SK-N-SH (cell line): Measurements from ENCODE around the gene ANKRD13B. TPM values are rescaled to one million over a fixed set of nuclear protein-coding genes. Genes with fewer than 3 reads are reported as not detected.

Experiments used
- CTCF ChIA-PET: fragments of 300-600, 350-600 bp; formaldehyde crosslinking; extraction: SDS; loops from one replicate; lab custom pipeline; 2021; lab: Yijun Ruan, JAX
- POLR2A ChIA-PET: fragments of 350-600 bp; sonication (Branson Sonifier 250); formaldehyde crosslinking; extraction: SDS; loops from one replicate; lab custom pipeline; 2020; ENCODE audit warnings: antibody characterized with exemption, inconsistent platforms; lab: Yijun Ruan, JAX
- DNase-seq: peaks from one replicate; pipeline ENCODE4 v3.0.0; 2012
- H2AFZ ChIP-seq: fragments of 200-600 bp; sonication (generic); 2 replicates; pipeline ENCODE4 v1.8.1; 2016; ENCODE audit warnings: antibody characterized with exemption, mild to moderate bottlenecking, low read depth
- H3F3A ChIP-seq: fragments of 200-600 bp; sonication (generic); replicated peaks from 2 replicates; pipeline ENCODE3; 2016; ENCODE audit warnings: antibody characterized with exemption, mild to moderate bottlenecking; ENCODE audit not compliant: insufficient read depth
- H3K27ac ChIP-seq, 2 experiments: fragments of 200-500 bp in 1 of 2; fragments of 200-600 bp in 1 of 2; sonication (Bioruptor generic) in 1 of 2; sonication (generic), shearing (Covaris generic) in 1 of 2; 2 replicates each; pipeline versions ENCODE4 v1.5.1 to v1.6.1; 2014 to 2016; ENCODE audit warnings: low read depth in 2 of 2, inconsistent platforms in 1 of 2, low read length in 1 of 2, mild to moderate bottlenecking in 1 of 2, mixed read lengths in 1 of 2
- H3K27me3 ChIP-seq: fragments of 200-600 bp; sonication (generic), shearing (Covaris generic); 2 replicates; pipeline ENCODE4 v1.6.1; 2016; ENCODE audit warnings: mixed run types; ENCODE audit not compliant: insufficient read depth
- H3K36me3 ChIP-seq, 2 experiments: fragments of 200-500 bp in 1 of 2; fragments of 200-600 bp in 1 of 2; sonication (Bioruptor generic) in 1 of 2; sonication (generic) in 1 of 2; replicated peaks in 1 of 2; 2 replicates each; pipeline versions ENCODE3 to v1.5.1; 2014 to 2016; ENCODE audit warnings: low read length in 1 of 2, mild to moderate bottlenecking in 1 of 2; ENCODE audit not compliant: insufficient read depth in 2 of 2, control insufficient read depth in 1 of 2
- H3K4me1 ChIP-seq, 2 experiments: fragments of 200-500 bp in 1 of 2; fragments of 200-600 bp in 1 of 2; sonication (Bioruptor generic) in 1 of 2; sonication (generic), shearing (Covaris generic) in 1 of 2; 2 replicates each; pipeline versions ENCODE4 v1.5.1 to v1.6.1; 2014 to 2016; ENCODE audit warnings: low read depth in 1 of 2, low read length in 1 of 2, mixed run types in 1 of 2; ENCODE audit not compliant: insufficient read depth in 2 of 2, control insufficient read depth in 1 of 2
- H3K4me2 ChIP-seq: fragments of 200-600 bp; sonication (generic), shearing (Covaris generic); 2 replicates; pipeline ENCODE4 v1.6.1; 2017; ENCODE audit warnings: mixed run types
- H3K4me3 ChIP-seq, 2 experiments: fragments of 200-500 bp in 1 of 2; fragments of 200-600 bp in 1 of 2; sonication (Bioruptor generic) in 1 of 2; sonication (generic), shearing (Covaris generic) in 1 of 2; 2 replicates each; pipeline versions ENCODE4 v1.5.1 to v1.8.1; 2014 to 2016; ENCODE audit warnings: low read depth in 2 of 2, inconsistent platforms in 1 of 2, low read length in 1 of 2, mild to moderate bottlenecking in 1 of 2, mixed read lengths in 1 of 2, moderate library complexity in 1 of 2
- H3K79me2 ChIP-seq: fragments of 200-600 bp; sonication (generic); 2 replicates; pipeline ENCODE4 v1.8.1; 2017; ENCODE audit warnings: mild to moderate bottlenecking; ENCODE audit not compliant: insufficient read depth
- H3K9ac ChIP-seq: fragments of 200-600 bp; sonication (generic); 2 replicates; pipeline ENCODE4 v1.6.1; 2017; ENCODE audit warnings: mixed run types
- H3K9me2 ChIP-seq: fragments of 200-600 bp; sonication (generic); 2 replicates; pipeline ENCODE4 v1.6.1; 2017; ENCODE audit warnings: mixed run types
- H3K9me3 ChIP-seq: fragments of 200-600 bp; sonication (generic); 2 replicates; pipeline ENCODE4 v1.6.1; 2017; ENCODE audit warnings: mixed run types, mild to moderate bottlenecking, moderate library complexity
- H4K20me1 ChIP-seq: fragments of 200-600 bp; sonication (generic); 2 replicates; pipeline ENCODE4 v1.6.1; 2017; ENCODE audit warnings: mild to moderate bottlenecking, mixed run types; ENCODE audit not compliant: insufficient read depth
- CHD2 ChIP-seq: fragments of 150-350 bp; IDR thresholded peaks from 2 replicates; pipeline ENCODE4 v1.6.1; 2018; ENCODE audit warnings: low read length; ENCODE audit not compliant: partially characterized antibody
- ELF1 ChIP-seq: IDR thresholded peaks from 2 replicates; pipeline ENCODE4 v1.4.0; 2012
- EP300 ChIP-seq, 2 experiments: IDR thresholded peaks; 2 replicates each; pipeline versions ENCODE4 v1.4.0 to v1.6.1; 2012; ENCODE audit warnings: borderline replicate concordance in 1 of 2, low read depth in 1 of 2, low read length in 1 of 2
- FOSL2 ChIP-seq: IDR thresholded peaks from 2 replicates; pipeline ENCODE4 v1.4.0; 2012; ENCODE audit warnings: low read depth, mild to moderate bottlenecking, moderate library complexity, borderline replicate concordance
- FOXJ3 ChIP-seq: sonication (generic); formaldehyde crosslinking; IDR thresholded peaks from 2 replicates; pipeline ENCODE4 v1.5.1; 2020; ENCODE audit warnings: mild to moderate bottlenecking, missing genetic modification reagents
- GABPA ChIP-seq: IDR thresholded peaks from 2 replicates; pipeline ENCODE4 v1.4.0; 2012; ENCODE audit warnings: low read depth, mild to moderate bottlenecking
- GATA2 ChIP-seq: sonication (generic); formaldehyde crosslinking; IDR thresholded peaks from 2 replicates; pipeline ENCODE4 v1.5.0; 2020; ENCODE audit warnings: mild to moderate bottlenecking, missing genetic modification reagents
- IRF3 ChIP-seq: fragments of 150-350 bp; IDR thresholded peaks from 2 replicates; pipeline ENCODE4 v1.6.1; 2016; ENCODE audit warnings: mild to moderate bottlenecking, low read depth, low read length
- NFIC ChIP-seq: IDR thresholded peaks from 2 replicates; pipeline ENCODE4 v1.4.0; 2012; ENCODE audit warnings: borderline replicate concordance
- RAD21 ChIP-seq: IDR thresholded peaks from 2 replicates; pipeline ENCODE4 v1.6.1; 2012; ENCODE audit warnings: mild to moderate bottlenecking, low read length
- REST ChIP-seq: IDR thresholded peaks from 2 replicates; pipeline ENCODE4 v1.6.1; 2012; ENCODE audit warnings: mild to moderate bottlenecking, low read depth, low read length, moderate library complexity
- RXRA ChIP-seq: IDR thresholded peaks from 2 replicates; pipeline ENCODE4 v1.4.0; 2012; ENCODE audit warnings: low read depth, mild to moderate bottlenecking, borderline replicate concordance
- SMC3 ChIP-seq: IDR thresholded peaks from 2 replicates; pipeline ENCODE4 v1.6.1; 2012; ENCODE audit warnings: low read depth, low read length, improper control_type of control experiment
- TCF12 ChIP-seq: IDR thresholded peaks from 2 replicates; pipeline ENCODE4 v1.4.0; 2012
- TEAD4 ChIP-seq: IDR thresholded peaks from 2 replicates; pipeline ENCODE4 v1.4.0; 2012; ENCODE audit warnings: mild to moderate bottlenecking, borderline replicate concordance; ENCODE audit not compliant: insufficient read depth
- USF1 ChIP-seq: IDR thresholded peaks from 2 replicates; pipeline ENCODE4 v1.4.0; 2012; ENCODE audit warnings: low read depth, borderline replicate concordance
- USF2 ChIP-seq: fragments of 150-350 bp; IDR thresholded peaks from 2 replicates; pipeline ENCODE4 v1.6.1; 2017; ENCODE audit warnings: antibody characterized with exemption, low read length, low read depth, borderline replicate concordance
- WGBS: methylation state at CpG from one replicate; pipeline ENCODE4 v1.1.6; 2017; ENCODE audit warnings: low lambda C conversion rate; 5-methylcytosine and 5-hydroxymethylcytosine counted together
- polyA plus RNA-seq, 3 experiments: library from polyadenylated mRNA; depleted of rRNA; stranded (reverse); fragments of >200 nt; gene quantifications; 2 replicates each; pipeline ENCODE4 v1.2.3, GENCODE V29; 2012

Gene ANKRD13B
- polyA plus RNA-seq, 1 of the 3 experiments (the other 2 are of a cell fraction) = 16.1 TPM

- no peak overlapping the region for H3K9ac ChIP-seq
- H3K36me3 ChIP-seq = peaks cover 45 to 55% of the 10 kb centered on the region in 2 experiments
- H3K4me3 ChIP-seq = no peak overlapping the region
- H2AFZ ChIP-seq = no peak overlapping the region
- H3K4me2 ChIP-seq = no peak overlapping the region
- CTCF ChIA-PET = interaction anchor here (0.6 to 3.1 kb wide), 3 partner anchors 9 to 176 kb away, joined by 3 to 14 read pairs (median 4); no protein-coding TSS in a partner anchor
- WGBS = 100% methylated on average over 1 of the region's 1 CpG
- no peaks in the 10 kb centered on the region for H3K9me3 ChIP-seq
- no peak overlapping the region for H3K27ac ChIP-seq
- H3K79me2 ChIP-seq = no peaks in the 10 kb centered on the region
- no peaks in the 10 kb centered on the region for H3K9me2 ChIP-seq
- DNase-seq = no peak
- TF ChIP-seq FOXJ3 (no peak), CHD2 (no peak), RAD21 (no peak), RXRA (no peak)
- TF ChIP-seq, all 33 proteins: peak for 0
- H3K4me1 ChIP-seq = peaks cover 4 to 7% of the 10 kb centered on the region in 2 experiments; a peak in 3 of 4 replicates
- H3K27me3 ChIP-seq = no peaks in the 10 kb centered on the region
- POLR2A ChIA-PET = no interaction called here
- no peaks in the 10 kb centered on the region for H4K20me1 ChIP-seq
- H3F3A ChIP-seq = no peaks in the 10 kb centered on the region
These were observed 46.8 kb upstream of the ANKRD13B start for GRCh38 chr17:29546085-29546484.

- Histone ChIP-seq H3K27ac (no peak overlapping the region), H3K9ac (no peak overlapping the region), H3K4me2 (no peak overlapping the region), H3K27me3 (no peaks in the 10 kb centered on the region), H3K79me2 (no peaks in the 10 kb centered on the region), H2AFZ (no peak overlapping the region), H3F3A (no peaks in the 10 kb centered on the region), H3K9me2 (no peaks in the 10 kb centered on the region), H3K9me3 (no peaks in the 10 kb centered on the region), H3K4me3 (no peak overlapping the region), H3K4me1 (peaks cover 4 to 7% of the 10 kb centered on the region in 2 experiments; a peak in 3 of 4 replicates), H4K20me1 (no peaks in the 10 kb centered on the region), H3K36me3 (peaks cover 45 to 58% of the 10 kb centered on the region in 2 experiments)
- TF ChIP-seq CHD2 (no peak), GATA2 (CRISPR knock-in tag) (no peak), RXRA (no peak), NFIC (no peak), REST (no peak), USF2 (no peak), EP300 (IDR thresholded peaks at IDR 0.05; ENCODE audit: borderline replicate concordance in 1 of 2, low read depth in 1 of 2, low read length in 1 of 2) (no peak), SMC3 (no peak), GABPA (no peak), TCF12 (no peak), ELF1 (no peak), TEAD4 (no peak), IRF3 (no peak), FOSL2 (no peak), USF1 (no peak)
- ChIA-PET POLR2A (no interaction called here), CTCF (interaction anchor here (3.1 kb wide), 1 partner anchor 10 kb away, joined by 14 read pairs; no protein-coding TSS in a partner anchor)
- no peak for DNase-seq
- 100% methylated on average over 1 of the region's 1 CpG for WGBS
These were observed 46.1 kb upstream of the ANKRD13B start for GRCh38 chr17:29546830-29547229.
